T-helper 22 cell (primary cell): Measurements from ENCODE around the gene TP53TG5.

ENCODE experiments used
- DNase-seq: peaks from one replicate; pipeline ENCODE4 v3.0.0-alpha.2; 2020; ENCODE audit warnings: low read depth

The TP53TG5 gene

DNA sequence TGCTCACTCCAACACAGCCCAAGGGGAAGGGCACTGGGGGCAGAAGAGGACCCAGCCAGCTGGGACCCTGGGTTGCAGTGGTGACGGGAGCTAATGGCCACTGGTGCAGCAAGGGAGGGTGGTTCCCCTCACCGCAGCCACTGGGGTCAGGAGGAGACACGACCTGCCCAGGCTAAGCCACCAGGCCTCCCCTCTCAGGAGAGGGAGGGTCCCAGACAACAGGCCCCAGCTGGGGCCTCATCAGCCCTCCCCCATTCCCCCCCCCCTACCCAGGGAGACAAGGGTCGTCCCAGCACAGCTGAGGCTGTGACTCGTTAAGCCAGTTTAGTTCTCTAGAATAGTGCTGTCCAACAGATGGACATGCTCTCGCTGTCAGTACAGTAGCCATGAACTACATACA, 52.8 kb downstream of the TP53TG5 start:
- DNase-seq: no peak

DNA sequence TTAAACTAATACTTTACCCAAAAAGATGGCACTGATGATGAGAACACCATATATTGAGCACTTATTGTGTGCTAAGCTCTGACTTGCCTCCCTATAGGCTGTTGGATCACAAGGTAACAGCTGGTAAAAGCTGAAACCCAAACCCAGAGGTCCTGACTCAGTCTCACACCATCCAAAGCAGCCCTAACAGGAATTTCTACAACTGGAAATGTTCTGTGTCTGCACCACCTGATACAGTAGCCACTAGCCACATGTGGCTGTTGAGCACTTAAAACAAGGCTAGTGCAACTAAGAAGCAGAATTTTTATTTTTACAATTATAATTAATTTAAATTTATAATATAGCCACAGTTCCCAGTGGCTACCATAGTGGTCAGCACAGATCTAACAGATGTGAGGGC, 54.4 kb downstream of the TP53TG5 start:
- no peak for DNase-seq

DNA sequence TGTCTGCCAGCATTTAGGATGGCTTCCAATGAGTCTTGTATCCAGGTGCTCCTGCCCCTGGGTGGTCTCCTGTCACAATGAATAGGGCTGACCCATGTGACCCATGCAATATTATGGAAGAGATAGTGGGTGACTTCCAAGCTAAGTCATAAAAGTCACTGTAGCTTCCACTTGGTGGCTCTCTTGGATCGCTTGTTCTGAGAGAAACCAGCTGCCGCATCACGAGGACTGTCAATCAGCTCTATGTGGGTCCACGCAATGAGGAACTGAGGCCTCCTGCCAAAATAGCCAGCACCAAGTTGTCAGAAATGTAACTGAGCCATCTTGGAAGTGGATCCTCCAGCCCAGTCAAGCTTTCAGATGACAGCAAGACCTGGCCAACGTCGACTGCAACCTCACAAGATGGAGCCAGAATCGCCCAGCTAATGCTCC, 55.2 kb downstream of the TP53TG5 start:
- no peak for DNase-seq
